NOMO-1 (cell line): Measurements from ENCODE around the gene PEMT.

ENCODE experiments used
- DNase-seq, 2 experiments: peaks; one replicate each; lab custom pipeline; 2025; ENCODE audit not compliant: unreplicated experiment in 2 of 2; lab: John Stamatoyannopoulos, UW

PEMT gene

DNA sequence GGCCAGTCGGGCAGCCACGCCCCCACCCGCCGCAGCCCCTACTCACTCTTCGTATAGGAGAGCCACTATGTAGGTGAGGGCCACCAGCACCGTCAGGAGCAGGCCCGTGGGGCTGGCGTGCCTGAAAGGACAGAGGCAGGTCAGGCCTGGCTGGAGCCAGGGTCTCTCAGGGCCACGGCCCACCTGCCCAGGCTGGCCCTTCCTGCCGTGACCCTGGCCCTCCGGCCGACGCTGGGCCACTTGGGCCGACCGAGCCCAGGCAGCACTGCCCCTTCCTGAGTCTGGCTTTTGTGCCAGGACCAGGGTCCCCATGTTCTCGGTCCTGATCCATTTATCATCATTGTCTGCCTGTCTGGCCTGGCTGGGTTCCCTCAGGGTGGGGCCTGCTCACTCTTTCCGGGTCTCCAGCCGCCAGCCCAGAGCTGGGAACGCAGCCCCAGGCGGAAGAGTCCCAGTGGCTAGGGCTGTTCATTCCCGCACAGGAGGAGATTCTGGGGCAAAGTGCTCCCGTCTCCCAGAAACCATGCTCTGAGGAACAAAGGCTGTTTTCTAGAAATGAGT is 85.2 kb downstream of the PEMT start:
- no peak for DNase-seq

DNA sequence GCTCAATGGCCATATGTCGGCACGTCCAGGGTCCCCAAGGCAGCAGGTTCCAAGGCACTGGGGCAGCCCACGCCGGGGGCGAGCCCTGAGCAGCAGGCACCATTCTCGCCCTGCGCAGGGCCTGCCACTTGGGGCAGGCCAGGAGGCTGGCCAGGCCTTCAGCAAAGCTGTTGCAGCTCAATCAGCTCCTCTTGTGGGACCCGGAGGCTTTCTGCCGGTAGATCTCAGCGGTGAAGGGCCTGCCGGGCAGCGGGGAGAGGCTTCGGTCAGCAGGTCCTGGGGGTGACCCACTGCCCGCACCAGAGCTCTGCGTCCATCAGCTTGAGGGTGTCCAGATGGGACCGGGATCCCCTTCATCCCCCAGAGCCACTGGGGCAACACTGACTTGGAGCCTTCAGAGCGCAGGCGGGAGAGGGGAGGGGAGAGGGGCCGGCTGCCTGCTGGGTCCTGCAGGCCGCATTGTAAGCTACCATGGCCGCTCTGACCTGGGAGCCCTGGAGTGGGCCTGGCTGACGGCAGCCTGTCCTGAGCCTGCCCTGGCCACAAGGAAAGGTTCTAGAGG is 85.8 kb downstream of the PEMT start:
- DNase-seq = no peak

DNA sequence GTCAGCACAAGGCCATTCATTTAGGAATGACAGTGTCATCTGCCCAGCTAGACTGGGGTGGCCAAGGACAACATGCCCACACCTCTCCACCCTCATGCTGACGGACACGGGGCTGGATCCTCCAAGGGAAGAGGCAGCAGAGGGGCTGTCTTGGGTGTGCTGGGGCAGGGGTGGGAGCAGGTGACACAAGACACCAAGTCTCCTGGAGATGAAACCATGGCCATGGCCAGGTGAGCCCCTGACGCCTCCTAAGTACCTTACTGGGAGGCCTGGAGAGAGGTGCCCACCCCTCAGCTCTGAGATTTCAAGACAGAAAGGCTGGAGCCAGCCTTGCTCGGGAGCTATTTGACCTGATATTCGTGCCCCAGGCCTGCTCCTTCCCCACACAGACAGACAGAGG is 86.4 kb downstream of the PEMT start:
- DNase-seq = no peak

DNA sequence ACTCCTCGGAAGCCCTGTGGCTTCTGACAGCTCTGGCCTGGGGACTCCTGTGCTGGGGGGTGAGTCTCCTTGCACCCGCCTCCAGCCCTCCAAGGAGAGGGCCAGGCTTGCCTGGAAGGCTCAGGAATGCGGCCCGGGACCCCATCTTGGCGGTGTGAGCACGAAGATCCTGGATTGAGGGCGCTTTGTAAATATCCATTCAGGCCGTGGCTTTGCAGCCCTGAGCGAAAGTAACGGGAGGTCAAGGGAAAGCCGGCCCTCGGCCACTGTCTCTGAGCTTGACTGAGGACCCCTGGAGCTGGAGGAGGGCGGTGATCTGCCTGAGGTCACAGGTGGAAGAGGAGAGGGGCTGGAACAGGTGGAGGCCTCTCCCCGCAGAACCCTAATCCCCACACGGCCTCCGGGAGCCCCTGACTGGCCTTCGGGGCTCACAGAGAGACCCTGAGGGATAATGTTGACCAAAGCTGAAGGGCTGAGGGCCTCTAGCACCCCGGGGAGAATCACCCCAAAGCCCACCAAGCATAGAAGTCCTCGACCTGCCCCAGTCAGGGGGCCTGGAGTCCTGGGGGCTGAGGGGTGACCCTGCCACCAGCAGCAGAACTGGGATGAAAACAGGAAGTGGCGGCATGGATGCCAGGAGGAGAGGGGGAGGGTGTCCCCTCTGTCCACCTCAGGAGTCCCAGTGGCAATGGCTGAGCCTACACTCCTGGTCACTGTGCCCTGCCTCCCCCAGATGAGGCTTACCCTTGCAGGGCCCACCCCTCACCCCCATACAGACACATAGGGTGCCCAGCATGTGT is 87.0 kb downstream of the PEMT start:
- DNase-seq = no peak

DNA sequence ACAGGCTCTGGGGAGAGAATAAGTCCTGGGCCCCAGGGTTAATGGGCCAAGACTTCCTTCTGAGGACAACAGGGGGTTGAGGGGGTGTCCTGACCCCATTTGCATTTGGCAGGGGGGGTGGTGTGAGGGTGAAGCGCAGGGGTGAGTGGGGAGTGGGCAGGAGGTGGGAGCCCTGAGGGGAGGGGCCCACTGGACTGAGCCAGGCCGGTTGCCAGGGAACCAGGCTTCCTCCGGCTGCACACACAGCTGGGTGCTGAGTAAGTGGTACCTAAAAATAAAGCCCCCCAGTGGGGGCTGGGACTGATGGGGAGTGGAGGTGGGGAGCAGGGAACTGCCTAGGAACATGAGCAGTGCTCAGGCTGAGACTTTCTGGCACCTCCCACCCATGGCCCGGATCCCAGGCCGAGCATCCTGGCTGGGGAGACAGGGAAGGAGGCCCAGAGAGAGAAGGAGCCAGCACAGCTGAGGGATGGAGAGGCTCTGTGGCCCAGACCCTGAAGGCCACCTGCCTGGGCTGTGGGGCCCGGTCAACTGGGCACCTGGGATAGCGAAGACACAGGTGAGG is 87.9 kb downstream of the PEMT start:
- DNase-seq = no peak

DNA sequence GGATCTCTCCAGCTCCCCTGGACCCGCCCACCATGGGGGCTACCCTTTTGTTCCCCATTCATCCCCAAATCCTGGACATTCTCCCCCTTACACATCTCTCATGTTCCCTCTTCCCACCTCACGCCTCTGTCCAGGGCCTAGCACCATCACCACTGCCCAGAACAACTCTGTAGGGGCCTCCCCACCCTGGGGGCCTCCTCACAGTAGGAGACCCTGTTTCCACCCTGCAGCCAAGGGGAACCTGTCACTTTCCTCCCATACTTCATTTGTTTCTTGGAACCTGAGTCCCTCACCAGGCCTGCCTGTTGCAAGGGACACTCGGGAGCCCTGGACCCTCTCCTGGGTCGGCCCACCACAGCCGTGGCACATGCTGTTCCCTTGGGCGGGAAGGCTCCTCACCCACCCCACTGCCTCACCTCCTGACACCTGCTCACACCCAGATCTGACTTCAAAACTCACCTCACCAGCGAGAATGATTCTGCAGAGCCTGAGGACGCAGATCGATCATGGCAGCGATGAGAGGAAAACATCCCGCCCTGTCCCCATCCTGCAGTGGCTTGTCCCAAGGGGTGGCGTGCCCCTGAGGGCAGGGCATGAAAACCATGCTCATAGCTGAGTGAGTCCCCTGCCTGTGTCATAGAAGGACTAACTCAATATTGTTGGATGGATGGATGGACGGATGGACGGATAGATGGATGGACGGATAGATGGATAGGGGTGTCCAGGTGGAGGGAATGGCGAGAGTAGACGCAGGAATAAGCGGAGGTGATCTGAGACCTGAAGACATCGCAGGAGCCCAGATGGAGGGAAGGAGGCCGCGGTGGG is 88.6 kb downstream of the PEMT start:
- no peak for DNase-seq

DNA sequence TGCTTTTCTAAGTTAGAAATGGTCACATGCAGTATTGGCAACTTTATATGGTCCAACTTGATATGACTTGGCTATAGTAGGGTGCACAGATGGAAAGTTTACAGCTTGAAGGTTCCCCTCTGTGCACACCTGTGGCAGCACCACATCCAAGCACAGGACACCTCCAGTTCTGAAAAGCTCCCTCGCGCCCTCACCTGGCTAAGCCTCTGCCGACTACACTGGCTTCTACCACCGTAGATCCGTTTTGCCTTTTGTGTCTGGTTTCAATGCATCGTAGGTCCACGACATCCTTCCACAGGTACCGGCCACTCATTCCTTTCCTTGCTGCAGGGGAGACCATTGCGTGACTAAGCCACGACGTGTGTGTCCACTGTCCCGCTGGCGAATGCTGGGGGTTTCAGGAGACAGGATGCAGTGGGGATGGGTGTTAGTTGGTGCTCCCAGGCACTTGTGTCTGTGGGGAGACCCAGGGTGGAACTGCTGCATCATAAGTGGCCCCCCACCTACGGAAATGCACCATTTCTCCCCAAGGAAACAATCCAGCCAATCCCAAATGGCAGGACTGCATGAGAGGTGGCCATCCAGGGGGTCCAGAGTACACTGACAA is 90.4 kb downstream of the PEMT start:
- DNase-seq = no peak

DNA sequence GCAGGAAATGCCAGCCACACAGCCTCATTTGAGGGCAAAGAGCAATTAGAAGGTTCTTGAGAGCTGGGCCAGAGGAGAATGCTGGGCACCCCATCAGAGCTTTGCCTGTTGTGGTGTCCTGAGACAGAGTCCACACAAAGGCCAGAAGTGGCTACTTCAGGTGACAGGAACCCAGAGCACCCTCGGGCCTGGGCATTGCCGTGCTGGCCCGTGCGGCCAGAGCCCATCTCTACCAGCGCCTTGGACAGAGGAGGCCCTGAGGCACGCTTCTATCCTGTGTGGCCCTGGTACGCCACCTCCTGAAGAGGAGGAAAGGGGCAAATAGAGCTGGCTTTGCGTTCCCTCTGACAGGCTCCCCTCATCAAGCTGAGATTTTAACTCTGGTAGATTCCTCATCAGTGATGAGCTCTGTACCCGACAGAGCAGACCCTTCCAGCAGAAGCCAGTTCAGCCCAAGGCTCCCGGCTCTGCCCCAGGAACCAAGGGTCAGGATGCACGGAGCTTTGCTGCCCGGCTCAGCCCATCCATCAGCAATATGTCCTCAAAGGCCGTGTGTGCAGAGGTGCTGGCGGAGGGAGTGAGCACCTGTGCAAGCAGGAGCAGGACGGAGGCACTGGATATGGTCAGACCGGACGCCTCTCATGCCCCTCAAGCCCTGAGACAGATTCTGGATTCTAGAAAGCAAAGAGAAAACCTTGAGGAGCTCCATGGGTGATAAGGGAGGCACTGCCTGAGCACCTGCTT is 91.9 kb downstream of the PEMT start:
- no peak for DNase-seq

DNA sequence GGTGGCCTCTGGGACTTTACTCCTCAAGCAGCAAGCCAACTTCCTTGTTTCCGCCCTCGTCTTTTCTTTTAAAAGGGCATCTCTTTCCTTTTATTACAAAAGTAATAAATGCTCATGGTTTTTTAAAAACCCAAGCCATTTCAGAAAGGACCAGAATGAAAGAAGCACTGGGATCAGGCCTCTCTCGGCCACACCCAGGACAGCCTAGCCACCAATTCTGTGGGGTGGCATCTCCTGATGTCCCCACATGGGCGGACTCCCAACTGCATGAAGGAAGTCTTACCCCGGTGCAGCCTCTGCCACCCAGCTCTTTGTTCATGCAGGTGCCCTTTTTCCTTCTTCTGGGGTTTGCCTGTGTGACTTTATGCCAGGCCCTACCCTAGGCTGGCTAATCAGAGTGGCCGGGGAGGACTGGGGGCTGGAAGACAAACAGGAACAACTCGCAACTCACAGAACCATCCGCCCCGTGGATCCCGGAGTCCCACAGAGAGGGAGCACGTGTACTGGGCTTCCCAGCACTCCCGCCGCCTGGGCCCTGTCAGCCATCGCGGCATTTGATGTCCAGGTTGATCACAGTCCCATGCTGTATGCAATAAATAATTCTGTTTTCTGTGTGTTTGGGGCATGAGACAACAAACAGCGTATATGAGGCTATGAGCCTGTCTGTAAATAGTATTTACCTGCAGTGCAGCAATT is 92.8 kb downstream of the PEMT start:
- no peak for DNase-seq

DNA sequence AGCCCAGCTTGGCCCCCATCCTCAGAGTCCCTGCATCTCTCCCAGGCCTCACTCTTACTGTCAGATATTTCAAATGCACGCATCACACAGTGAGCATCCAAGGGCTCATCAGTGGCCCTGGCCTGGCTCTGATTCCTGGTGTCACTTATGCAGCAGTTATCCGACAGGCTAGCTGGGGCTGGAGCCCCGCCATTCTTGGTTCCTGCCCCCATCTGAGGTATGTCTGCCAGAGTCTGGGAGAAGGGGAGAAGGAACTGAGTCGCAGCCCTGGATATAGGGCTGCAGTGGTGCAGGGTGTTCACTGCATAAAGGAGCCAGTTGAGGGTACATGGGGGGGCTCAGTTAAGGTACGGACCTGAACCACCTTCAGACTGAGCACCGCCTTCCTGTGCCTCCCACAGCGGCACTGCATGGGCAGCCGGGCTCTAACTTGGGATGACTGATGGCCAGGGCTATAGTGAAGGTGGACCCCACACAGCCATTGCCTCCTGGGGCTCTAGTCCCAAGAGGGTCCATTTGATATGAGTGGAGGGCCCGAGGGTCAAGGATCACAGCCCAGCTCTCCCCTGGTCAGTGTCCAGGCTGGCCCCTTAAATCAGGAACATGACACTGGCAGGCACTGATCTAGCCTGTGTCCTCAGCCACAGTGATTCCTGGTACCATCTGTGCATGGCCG is 93.5 kb downstream of the PEMT start:
- no peak for DNase-seq

DNA sequence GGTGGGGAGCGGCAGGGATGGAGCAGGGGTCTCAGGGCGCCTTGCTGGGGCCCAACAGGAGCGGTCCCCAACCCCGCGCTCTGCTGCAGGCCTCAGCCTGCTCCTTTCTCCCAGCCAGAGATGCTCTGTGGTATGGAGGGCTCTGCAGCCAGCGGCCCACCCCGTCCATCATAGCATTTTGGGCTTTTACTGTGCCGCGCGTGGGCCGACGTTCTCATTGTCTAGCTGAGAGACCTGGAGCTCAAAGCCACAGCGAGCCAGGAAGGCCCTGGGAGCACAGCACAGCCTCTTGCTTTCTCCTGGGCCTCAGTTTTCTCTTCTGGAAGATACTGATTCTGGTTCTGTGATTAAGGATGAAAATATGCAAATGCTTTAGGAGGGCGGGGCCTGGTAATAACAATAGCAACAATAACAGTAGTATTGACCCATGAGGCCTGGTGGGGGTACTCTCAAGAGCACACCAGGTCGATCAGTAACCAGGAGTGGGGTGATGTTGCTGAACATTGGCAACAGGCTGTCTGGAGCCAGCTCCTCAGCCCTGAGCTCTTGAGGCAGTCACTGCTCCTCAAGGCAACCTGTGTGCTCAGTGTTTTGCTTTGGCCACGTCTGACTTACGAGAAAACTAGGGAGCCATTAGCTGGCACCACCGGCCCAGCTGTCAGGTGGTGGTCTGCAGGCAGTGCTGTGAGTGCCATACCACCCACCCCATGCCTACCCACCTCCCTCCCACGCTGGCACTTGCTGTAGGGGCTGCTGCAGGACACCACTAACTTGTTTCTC is 94.3 kb downstream of the PEMT start:
- no peak for DNase-seq

DNA sequence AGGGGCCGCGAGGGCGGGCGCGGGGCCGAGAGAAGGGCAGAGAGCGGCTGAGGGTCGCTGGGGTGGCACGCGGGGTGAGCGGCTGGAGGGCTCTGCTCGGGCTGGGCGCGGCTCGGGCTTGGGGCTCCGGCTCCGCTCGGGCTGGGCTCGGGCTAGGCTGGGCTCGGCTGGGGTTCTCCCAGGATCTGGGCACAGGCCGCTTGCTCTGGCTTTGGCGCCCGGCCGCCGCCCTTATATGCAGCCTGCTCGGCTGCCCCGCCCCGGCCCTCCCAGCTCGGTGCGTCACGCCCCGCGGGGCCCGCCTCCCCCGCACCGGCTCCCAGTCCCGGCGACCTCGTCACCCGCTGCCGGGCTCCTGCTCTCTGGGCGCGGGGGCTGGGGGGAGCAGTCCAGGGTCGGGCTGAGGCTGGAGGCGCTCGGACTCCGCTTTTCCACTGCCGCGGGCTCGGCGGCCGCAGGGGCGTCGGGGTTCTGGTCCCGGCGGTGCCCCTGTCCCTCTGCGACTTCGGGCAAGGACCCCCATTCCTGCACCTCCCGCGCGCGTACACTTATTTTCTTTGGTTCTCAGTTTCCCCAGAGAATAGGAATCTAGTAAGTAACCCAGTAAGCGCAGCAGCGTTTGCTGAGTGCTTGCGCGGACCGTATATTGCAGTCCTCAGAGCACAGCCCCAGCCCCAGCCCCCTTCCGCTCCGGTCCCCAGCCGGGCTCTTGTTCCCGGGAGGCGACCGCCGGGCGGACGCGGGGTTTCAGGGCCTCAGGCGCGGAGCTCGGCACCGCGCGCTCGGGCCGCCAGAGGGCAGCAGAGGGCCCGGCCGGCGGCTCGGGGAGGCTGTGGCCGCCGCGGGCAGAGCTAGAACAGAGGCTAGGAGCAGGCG is 95.1 kb downstream of the PEMT start, which contains the start of gene RASD1:
Gene RASD1, minus strand, starts transcription at position 207 of the 876 bp plus-strand sequence. CDS start 214 bp downstream, outside the sequence.
- DNase-seq = peak; percentile 68 to 85

DNA sequence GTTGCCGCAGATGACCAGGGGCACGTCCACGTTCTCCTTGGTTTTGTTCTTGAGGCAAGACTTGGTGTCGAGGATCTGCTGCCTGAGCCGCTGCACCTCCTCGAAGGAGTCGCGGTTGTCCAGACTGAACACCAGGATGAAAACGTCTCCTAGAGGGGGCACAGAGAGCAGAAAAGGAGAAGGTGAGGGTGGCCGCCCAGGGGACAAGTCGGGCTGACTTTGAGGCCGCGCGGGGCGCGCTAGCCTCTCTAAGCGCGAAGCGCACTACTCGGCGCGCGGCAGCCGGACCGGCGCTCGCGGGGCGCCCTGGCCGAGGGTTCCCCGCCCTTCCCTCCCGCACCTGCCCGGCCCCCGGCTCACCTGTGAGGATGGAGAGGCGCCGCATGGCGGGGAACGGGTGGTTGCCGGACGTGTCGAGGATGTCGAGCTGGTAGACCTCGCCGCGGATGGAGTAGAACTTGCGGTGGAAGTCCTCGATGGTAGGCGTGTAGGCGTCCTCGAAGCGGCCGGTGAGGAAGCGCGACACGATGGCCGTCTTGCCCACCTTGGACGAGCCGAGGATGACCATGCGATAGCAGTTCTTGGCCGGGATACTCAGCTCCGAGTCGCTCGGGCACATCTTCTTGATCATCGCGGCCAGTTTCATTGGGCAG is 95.8 kb downstream of the PEMT start:
- DNase-seq = peak in 1 of 2 experiments; percentile 8

DNA sequence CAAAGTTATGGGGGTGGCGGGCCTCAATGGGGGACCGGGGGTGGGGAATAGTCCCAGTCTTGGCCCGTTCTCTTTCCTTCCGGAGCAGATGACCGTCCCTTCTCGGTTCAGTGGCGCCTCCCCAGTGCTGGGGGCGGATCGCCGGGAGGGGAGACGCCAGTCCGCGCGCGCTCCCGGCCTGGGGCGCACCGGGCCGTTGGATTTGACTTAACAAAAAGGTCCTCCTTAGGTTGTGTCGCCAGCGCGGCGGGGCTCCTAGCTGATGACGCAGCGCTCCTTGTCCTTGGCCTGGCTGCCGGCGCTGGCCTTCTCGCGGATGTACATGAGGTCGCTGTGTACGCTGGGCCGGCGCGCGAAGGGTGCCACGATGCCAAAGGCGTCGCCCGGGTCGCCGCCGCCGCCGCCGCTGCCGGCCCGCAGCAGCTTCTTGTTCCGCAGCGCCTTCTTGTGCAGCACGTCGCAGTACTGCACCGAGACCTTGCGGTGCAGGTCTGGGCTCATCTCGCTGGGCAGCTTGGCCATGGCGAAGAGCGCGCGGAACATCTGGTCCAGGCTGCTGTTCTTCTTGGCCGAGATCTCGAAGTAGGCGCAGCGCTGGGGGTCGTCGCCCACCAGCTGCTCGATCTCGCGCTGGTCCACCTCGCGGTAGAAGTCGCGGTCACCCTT is 96.5 kb downstream of the PEMT start:
- DNase-seq = peak in 1 of 2 experiments; percentile 3

DNA sequence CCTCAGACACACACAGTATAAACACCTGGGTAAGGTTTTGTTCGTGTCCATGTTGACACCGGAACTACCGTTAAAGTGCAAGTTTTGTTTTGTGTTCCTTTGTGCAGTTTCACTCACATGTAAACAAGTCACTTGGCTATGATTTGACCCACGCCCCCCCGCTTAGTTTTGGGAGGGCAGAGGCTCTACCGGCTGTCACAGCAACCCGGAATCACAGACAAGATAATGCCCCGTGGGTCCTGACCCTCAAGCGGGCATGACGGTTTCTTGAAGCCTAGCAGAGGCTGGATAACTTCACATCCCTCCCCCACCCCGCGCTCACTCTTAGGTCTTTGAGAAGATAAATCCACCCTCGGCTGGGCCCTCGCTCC is 97.0 kb downstream of the PEMT start:
- no peak for DNase-seq

DNA sequence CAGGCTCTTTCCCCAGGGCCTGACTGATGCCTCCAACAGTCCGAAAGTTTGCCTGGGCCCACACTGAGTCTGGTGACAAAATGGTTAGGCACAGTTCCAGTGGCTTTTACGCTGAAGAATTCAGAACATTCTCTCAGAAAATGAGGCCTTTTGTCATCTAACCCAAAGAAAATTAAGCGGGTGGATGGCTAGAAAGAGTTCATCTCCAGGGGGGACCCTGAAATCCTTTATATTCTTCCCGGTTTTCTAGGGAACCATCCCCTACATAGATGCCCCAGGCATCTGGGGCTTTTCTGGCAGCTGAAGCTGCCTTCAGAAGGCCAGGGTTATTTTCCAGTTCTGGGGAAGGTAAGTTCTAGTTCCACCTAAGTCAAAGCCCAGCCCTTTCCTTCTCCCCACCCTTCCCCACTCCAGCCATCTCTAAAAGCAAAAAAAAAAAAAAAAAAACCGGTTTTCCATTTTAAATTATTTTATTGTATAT is 97.5 kb downstream of the PEMT start:
- no peak for DNase-seq
